ENCODE results near the gene HLX. TPM values are rescaled to one million over a fixed set of nuclear protein-coding genes. Genes with fewer than 3 reads are reported as not detected.

The HLX gene
- total RNA-seq, 1 experiment from 2014 or later: 1.8 TPM

- H3K36me3 ChIP-seq (ENCODE audit: control insufficient read depth in 1 of 2, insufficient read depth in 2 of 2, low read length in 2 of 2): no peaks in the 10 kb centered on the region
- no peak overlapping the region for H2AFZ ChIP-seq (ENCODE audit: low read depth, low read length, poor library complexity, severe bottlenecking)
- RAD21 ChIA-PET (ENCODE audit: low non-redundant PET in 1 of 2, low total read pairs in 2 of 2, uncharacterized antibody in 2 of 2, unreplicated experiment in 2 of 2): no interaction called here
- no peaks in the 10 kb centered on the region for H3K9me3 ChIP-seq (ENCODE audit: control insufficient read depth in 1 of 2, insufficient read depth in 1 of 2, low read depth in 1 of 2, low read length in 2 of 2)
- ATAC-seq: no peak
- H3K27ac ChIP-seq (ENCODE audit: low read depth, low read length): no peak overlapping the region
- H3K27me3 ChIP-seq (ENCODE audit: insufficient read depth, low read length): no peaks in the 10 kb centered on the region
- no peaks in the 10 kb centered on the region for H4K20me1 ChIP-seq (ENCODE audit: insufficient read depth)
- H3K9me2 ChIP-seq (ENCODE audit: insufficient read depth): no peaks in the 10 kb centered on the region
- H3K79me2 ChIP-seq (ENCODE audit: insufficient read depth, low read length): no peaks in the 10 kb centered on the region
- no TSS peak for BruUV-seq (replicated peaks)
- TF ChIP-seq SRF (IDR thresholded peaks at IDR 0.05; ENCODE audit: low read depth) (no peak), EGR1 (IDR thresholded peaks at IDR 0.05; ENCODE audit: low read depth) (no peak), EZH2phosphoT487 (IDR thresholded peaks at IDR 0.05; ENCODE audit: borderline replicate concordance) (no peak)
- CTCF ChIA-PET: no interaction called here
- no peaks in the 10 kb centered on the region for H3K4me1 ChIP-seq (ENCODE audit: control insufficient read depth in 1 of 2, insufficient read depth in 2 of 2, low read length in 2 of 2)
- no peak overlapping the region for H3K4me3 ChIP-seq (replicated peaks in 1 of 2; ENCODE audit: low read depth in 1 of 2, low read length in 2 of 2)
- DNase-seq (ENCODE audit: low read depth, low spot score): no peak
- no peak overlapping the region for H3K4me2 ChIP-seq (ENCODE audit: low read length)
- intact Hi-C loops (cut with micrococcal nuclease): no loop called here
- H3K9ac ChIP-seq (ENCODE audit: low read length): no peak overlapping the region
- POLR2A ChIA-PET: no interaction called here
Measured at GRCh38 chr1:220895412-220895946, 16.2 kb downstream of the HLX start.

DNA sequence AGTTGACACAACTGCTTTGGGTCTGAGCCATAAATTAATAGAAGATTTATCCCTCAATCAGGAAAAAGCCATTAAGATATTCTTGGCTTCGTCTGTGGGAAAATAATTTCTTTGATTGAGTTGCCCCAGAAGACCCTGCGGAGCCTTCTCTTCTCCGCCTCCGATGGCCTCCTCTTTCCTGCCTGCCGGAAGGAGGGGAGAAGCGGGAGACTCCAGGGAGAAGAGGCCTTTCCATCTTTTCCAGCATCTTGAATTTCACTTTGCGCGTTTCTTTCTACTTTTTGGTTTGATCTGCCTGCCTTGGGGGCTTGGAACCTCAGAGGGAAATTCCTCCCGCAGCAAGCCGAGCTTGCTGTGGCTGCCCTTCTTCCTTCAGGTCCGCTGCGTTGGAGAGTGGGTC lies 16.8 kb downstream of the HLX start:
- Histone ChIP-seq H3K27ac (ENCODE audit: low read depth, low read length) (no peak overlapping the region), H3K4me2 (ENCODE audit: low read length) (no peak overlapping the region), H3K36me3 (ENCODE audit: control insufficient read depth in 1 of 2, insufficient read depth in 2 of 2, low read length in 2 of 2) (no peaks in the 10 kb centered on the region), H3K9ac (ENCODE audit: low read length) (no peak overlapping the region), H3K9me3 (ENCODE audit: control insufficient read depth in 1 of 2, insufficient read depth in 1 of 2, low read depth in 1 of 2, low read length in 2 of 2) (no peaks in the 10 kb centered on the region), H3K9me2 (ENCODE audit: insufficient read depth) (no peaks in the 10 kb centered on the region), H2AFZ (ENCODE audit: low read depth, low read length, poor library complexity, severe bottlenecking) (no peak overlapping the region), H3K27me3 (ENCODE audit: insufficient read depth, low read length) (no peaks in the 10 kb centered on the region), H4K20me1 (ENCODE audit: insufficient read depth) (no peaks in the 10 kb centered on the region), H3K79me2 (ENCODE audit: insufficient read depth, low read length) (no peaks in the 10 kb centered on the region), H3K4me3 (replicated peaks in 1 of 2; ENCODE audit: low read depth in 1 of 2, low read length in 2 of 2) (no peak overlapping the region), H3K4me1 (ENCODE audit: control insufficient read depth in 1 of 2, insufficient read depth in 2 of 2, low read length in 2 of 2) (no peaks in the 10 kb centered on the region)
- POLR2A ChIA-PET: no interaction called here
- no TSS peak for BruUV-seq (replicated peaks)
- RAD21 ChIA-PET (ENCODE audit: low non-redundant PET in 1 of 2, low total read pairs in 2 of 2, uncharacterized antibody in 2 of 2, unreplicated experiment in 2 of 2): no interaction called here
- CTCF ChIA-PET: no interaction called here
- ATAC-seq: no peak
- DNase-seq (ENCODE audit: low read depth, low spot score): no peak
- intact Hi-C loops (cut with micrococcal nuclease): no loop called here
- TF ChIP-seq EGR1 (IDR thresholded peaks at IDR 0.05; ENCODE audit: low read depth) (no peak), POLR2A (IDR thresholded peaks at IDR 0.05; ENCODE audit: borderline replicate concordance, extremely low read depth, insufficient read depth, insufficient read length) (no peak), POLR2AphosphoS5 (IDR thresholded peaks at IDR 0.05; ENCODE audit: low read depth, low read length) (no peak), FOSL1 (IDR thresholded peaks at IDR 0.05; ENCODE audit: low read depth) (no peak), TCF7L2 (IDR thresholded peaks at IDR 0.05; ENCODE audit: borderline replicate concordance, extremely low read depth, insufficient read depth, insufficient read length) (no peak), CBX3 (IDR thresholded peaks at IDR 0.05; ENCODE audit: low read depth) (no peak), JUND (IDR thresholded peaks at IDR 0.05) (no peak), ZNF274 (IDR thresholded peaks at IDR 0.05; ENCODE audit: low read depth, low read length) (no peak), YY1 (IDR thresholded peaks at IDR 0.05; ENCODE audit: extremely low read depth, insufficient replicate concordance, low read depth, low read length) (no peak), EZH2 (IDR thresholded peaks at IDR 0.05) (no peak), SIN3A (IDR thresholded peaks at IDR 0.05; ENCODE audit: low read depth) (no peak)
- TF ChIP-seq, protein P1, sequence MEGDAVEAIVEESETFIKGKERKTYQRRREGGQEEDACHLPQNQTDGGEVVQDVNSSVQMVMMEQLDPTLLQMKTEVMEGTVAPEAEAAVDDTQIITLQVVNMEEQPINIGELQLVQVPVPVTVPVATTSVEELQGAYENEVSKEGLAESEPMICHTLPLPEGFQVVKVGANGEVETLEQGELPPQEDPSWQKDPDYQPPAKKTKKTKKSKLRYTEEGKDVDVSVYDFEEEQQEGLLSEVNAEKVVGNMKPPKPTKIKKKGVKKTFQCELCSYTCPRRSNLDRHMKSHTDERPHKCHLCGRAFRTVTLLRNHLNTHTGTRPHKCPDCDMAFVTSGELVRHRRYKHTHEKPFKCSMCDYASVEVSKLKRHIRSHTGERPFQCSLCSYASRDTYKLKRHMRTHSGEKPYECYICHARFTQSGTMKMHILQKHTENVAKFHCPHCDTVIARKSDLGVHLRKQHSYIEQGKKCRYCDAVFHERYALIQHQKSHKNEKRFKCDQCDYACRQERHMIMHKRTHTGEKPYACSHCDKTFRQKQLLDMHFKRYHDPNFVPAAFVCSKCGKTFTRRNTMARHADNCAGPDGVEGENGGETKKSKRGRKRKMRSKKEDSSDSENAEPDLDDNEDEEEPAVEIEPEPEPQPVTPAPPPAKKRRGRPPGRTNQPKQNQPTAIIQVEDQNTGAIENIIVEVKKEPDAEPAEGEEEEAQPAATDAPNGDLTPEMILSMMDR (IDR thresholded peaks at IDR 0.05 in 2 of 3, conservative IDR thresholded peaks at IDR 0.05 in 1 of 3; ENCODE audit: borderline replicate concordance in 1 of 3, insufficient read depth in 1 of 3, low read depth in 2 of 3, low read length in 2 of 3): no peak
- TF ChIP-seq, protein P2, sequence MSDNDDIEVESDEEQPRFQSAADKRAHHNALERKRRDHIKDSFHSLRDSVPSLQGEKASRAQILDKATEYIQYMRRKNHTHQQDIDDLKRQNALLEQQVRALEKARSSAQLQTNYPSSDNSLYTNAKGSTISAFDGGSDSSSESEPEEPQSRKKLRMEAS (IDR thresholded peaks at IDR 0.05): no peak
- TF ChIP-seq, protein P3, sequence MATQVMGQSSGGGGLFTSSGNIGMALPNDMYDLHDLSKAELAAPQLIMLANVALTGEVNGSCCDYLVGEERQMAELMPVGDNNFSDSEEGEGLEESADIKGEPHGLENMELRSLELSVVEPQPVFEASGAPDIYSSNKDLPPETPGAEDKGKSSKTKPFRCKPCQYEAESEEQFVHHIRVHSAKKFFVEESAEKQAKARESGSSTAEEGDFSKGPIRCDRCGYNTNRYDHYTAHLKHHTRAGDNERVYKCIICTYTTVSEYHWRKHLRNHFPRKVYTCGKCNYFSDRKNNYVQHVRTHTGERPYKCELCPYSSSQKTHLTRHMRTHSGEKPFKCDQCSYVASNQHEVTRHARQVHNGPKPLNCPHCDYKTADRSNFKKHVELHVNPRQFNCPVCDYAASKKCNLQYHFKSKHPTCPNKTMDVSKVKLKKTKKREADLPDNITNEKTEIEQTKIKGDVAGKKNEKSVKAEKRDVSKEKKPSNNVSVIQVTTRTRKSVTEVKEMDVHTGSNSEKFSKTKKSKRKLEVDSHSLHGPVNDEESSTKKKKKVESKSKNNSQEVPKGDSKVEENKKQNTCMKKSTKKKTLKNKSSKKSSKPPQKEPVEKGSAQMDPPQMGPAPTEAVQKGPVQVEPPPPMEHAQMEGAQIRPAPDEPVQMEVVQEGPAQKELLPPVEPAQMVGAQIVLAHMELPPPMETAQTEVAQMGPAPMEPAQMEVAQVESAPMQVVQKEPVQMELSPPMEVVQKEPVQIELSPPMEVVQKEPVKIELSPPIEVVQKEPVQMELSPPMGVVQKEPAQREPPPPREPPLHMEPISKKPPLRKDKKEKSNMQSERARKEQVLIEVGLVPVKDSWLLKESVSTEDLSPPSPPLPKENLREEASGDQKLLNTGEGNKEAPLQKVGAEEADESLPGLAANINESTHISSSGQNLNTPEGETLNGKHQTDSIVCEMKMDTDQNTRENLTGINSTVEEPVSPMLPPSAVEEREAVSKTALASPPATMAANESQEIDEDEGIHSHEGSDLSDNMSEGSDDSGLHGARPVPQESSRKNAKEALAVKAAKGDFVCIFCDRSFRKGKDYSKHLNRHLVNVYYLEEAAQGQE (IDR thresholded peaks at IDR 0.05; ENCODE audit: low read depth): no peak
- TF ChIP-seq, protein P4, sequence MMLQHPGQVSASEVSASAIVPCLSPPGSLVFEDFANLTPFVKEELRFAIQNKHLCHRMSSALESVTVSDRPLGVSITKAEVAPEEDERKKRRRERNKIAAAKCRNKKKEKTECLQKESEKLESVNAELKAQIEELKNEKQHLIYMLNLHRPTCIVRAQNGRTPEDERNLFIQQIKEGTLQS (IDR thresholded peaks at IDR 0.05): no peak

All from HCT116 (cell line).